Measurements from ENCODE around the gene RLN3. TPM values are rescaled to one million over a fixed set of nuclear protein-coding genes. Genes with fewer than 3 reads are reported as not detected.

The RLN3 gene
- total RNA-seq = not detected

DNA sequence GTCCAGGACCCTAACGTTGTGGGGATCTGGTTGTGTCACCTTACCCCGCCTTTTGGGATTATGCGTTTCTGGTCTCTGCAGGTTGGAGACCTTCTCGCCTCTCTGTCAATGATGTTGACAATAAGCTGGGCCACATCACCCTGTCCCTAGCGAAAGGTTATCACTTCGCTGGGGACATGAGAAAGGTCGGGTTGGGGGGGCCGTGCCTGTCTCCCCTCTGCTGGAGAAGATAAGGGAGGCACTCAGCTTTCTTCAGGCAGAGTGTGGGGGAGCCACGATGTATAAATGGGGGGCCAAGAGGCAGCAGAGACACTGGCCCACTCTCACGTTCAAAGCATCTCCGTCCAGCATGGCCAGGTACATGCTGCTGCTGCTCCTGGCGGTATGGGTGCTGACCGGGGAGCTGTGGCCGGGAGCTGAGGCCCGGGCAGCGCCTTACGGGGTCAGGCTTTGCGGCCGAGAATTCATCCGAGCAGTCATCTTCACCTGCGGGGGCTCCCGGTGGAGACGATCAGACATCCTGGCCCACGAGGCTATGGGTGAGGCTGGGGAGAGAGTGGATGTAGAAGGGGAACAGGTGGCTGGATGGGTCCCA lies at the start of gene RLN3:
Gene RLN3 (plus strand): TSS at position 293 of the 595 bp plus-strand sequence. CDS start 57 bp downstream, at position 350.

DNA sequence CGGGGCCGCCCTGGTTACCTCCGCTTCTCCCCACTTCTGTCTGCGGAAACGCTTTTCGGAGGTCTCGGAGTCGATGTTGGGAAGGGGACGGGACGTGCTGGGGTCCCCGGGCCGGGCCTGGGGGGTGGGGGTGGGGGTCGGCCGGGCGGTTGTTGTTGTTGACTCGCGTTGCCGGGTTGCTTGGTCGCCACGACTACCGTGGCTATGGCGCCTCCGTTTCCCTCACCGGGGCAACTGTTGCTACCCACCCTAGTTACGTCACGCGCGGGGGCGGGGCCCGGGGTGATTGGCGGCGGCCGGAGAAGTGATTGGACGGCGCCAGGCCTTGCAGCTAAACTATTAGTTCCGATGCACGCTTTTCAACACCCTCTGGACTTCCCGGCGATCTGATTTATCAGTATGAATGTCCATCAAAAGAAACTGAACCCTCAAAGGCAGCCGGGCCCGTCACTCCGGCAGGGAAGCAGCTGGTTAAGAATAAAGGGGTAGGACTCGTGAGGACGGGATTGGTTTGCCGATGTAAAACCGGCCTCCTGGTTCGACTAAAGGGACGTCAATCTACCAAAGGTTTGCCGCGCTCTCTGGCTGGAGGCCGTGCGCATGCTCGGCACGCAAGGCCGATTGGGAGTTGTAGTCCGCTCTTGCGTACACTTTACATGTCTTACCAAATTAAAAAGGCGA lies 21.7 kb upstream of the RLN3 start, which contains the start of gene RFX1:
Gene RFX1 (minus strand): TSS at position 236 of the 681 bp plus-strand sequence. CDS start 12,477 bp downstream, outside the sequence.

DNA sequence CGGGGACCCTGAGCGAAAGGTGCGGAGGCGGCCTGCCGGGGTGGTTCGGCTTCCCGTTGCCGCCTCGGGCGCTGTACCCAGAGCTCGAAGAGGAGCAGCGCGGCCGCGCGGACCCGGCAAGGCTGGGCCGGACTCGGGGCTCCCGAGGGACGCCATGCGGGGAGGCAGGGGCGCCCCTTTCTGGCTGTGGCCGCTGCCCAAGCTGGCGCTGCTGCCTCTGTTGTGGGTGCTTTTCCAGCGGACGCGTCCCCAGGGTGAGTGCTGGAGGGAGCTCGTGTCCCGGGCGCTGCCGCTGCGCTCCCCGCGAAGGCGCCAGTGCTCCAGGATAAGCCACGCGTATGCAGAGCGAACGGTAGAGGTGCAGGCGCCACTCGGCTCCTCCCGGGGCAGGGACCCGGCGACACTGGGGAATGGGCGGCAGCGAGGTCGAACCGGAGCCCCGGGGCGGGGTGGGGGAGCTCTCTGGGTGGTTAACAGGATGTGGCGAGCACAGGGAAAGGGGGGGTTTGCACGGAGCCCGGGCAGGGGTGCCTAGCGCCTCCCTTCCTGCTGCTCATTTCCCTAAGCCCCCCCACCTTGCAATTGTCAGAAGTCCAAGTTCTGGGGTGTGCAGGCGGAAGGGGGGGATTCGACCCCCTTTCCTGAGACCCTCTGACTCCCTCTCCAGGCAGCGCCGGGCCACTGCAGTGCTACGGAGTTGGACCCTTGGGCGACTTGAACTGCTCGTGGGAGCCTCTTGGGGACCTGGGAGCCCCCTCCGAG lies 4.0 kb downstream of the RLN3 start, which contains the start of gene IL27RA:
Gene IL27RA (plus strand): TSS at position 44 of the 762 bp plus-strand sequence. CDS start 111 bp downstream, at position 155.

DNA sequence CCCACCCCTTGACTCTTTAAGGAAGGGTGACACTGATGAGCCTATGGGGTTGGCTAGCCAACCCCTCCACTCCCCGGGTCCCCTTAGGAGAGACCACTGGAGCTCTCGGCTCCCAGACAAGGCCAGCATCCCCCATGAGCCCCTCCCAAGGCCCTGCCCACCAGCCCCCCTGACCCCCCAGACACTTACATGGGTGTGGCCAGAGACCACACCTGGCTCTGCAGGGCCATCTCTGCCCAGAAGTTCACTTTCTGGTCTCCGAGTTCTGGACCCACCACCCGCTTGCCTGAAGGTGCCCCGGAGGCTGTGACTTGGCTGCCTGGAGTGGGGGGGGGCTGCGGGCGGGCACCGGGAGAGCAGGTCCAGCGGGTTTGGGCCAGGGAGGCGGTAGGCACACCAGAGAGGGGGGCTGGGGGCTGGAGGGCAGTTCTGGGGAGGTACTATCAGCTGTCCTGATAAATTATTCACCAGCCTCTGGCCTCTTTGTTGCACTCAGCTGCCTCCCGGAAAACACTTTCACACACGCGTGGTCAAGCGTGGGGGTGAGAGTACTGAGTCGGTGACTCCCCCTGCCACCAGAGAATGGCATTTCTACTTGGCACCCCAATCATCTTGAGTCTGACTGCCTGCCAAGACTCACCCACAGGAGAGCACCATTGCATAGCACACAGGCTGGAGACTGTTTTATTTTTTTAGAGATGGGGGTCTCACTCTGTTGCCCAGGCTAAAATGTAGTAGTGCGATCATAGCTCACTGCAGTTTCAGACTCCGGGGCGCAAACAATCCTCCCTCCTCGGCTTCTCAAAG lies 34.0 kb downstream of the RLN3 start, which contains the start of gene PALM3:
Gene PALM3 (minus strand): TSS at position 326 of the 807 bp plus-strand sequence. CDS start 96 bp downstream, at position 230.

GRCh38 chr19:14072535-14073260 lies 44.8 kb downstream of the RLN3 start, which contains the start of gene MISP3:
Gene MISP3, plus strand, starts transcription at chr19:14072786. Its CDS starts 524 bp downstream, at chr19:14073310.

Other genes with a start within 250 kb of the RLN3 start
- gene ZSWIM4, start 232.7 kb upstream of the RLN3 start, total RNA-seq = 17.5 TPM
- gene NANOS3, start 151.0 kb upstream of the RLN3 start, total RNA-seq = 3.8 TPM
- 21.9 TPM for gene BRME1, start 122.0 kb upstream of the RLN3 start, total RNA-seq
- 20.0 TPM for gene CC2D1A, start 121.9 kb upstream of the RLN3 start, total RNA-seq
- gene PODNL1, start 89.7 kb upstream of the RLN3 start, total RNA-seq = not detected
- gene DCAF15, start 75.6 kb upstream of the RLN3 start, total RNA-seq = 19.1 TPM
- gene RFX1, start 21.8 kb upstream of the RLN3 start, total RNA-seq = 4.4 TPM
- 5.6 TPM for gene IL27RA, start 3.6 kb downstream of the RLN3 start, total RNA-seq
- 4.7 TPM for gene PALM3, start 33.9 kb downstream of the RLN3 start, total RNA-seq
- gene MISP3, start 44.6 kb downstream of the RLN3 start, total RNA-seq = 0.63 TPM
- not detected for gene C19orf67, start 57.6 kb downstream of the RLN3 start, total RNA-seq
- gene SAMD1, start 62.6 kb downstream of the RLN3 start, total RNA-seq = 36.3 TPM
- gene PRKACA, start 89.6 kb downstream of the RLN3 start, total RNA-seq = 42.9 TPM
- gene ASF1B, start 108.4 kb downstream of the RLN3 start, total RNA-seq = 2.8 TPM
- gene ADGRL1, start 178.0 kb downstream of the RLN3 start, total RNA-seq = 88.9 TPM

Data from parietal lobe (tissue), 1 donor.